HepG2 (cell line): ENCODE data around the gene PADI1. TPM values are rescaled to one million over a fixed set of nuclear protein-coding genes. Genes with fewer than 3 reads are reported as not detected.

Experiments
- ATAC-seq: fragments of 200-7000 bp; cut with Tn5 transposase; 3 replicates; pipeline ENCODE4 v1.9.1; 2020; ENCODE audit warnings: mild to moderate bottlenecking, moderate library complexity
- BruUV-seq: library from RNA; stranded (reverse); fragments of 400-500 nt; replicated peaks from 2 replicates; lab custom pipeline; 2021; lab: Mats Ljungman, UMichigan
- CTCF ChIA-PET: fragments of 300-600 bp; formaldehyde crosslinking; extraction: SDS; loops from one replicate; lab custom pipeline; 2021; ENCODE audit warnings: low total read pairs, inconsistent platforms, low intra/inter-chr PET ratio; lab: Yijun Ruan, JAX
- POLR2A ChIA-PET: fragments of 350-600 bp; sonication (Branson Sonifier 250); formaldehyde crosslinking; loops from one replicate; lab custom pipeline; 2020; ENCODE audit warnings: antibody characterized with exemption, inconsistent platforms; lab: Yijun Ruan, JAX
- DNase-seq: peaks from one replicate; pipeline ENCODE4 v3.0.0-alpha.2; 2015; ENCODE audit warnings: low spot score
- FAIRE-seq: peaks from 3 replicates; lab custom pipeline; 2011; peaks lifted over from hg19 to GRCh38; lab: Jason Lieb, UNC
- H2AFZ ChIP-seq: one replicate; pipeline ENCODE4 v1.6.1; 2011; ENCODE audit warnings: low read length, inconsistent platforms
- H3K27ac ChIP-seq: fragments of 300-600 bp; 3 replicates; pipeline ENCODE4 v1.8.0; 2011; ENCODE audit warnings: mixed run types, mild to moderate bottlenecking, mixed read lengths, low read length, inconsistent platforms; ENCODE audit not compliant: insufficient read depth; ENCODE audit errors: extremely low read length
- H3K27me3 ChIP-seq, 2 experiments: fragments of 200-600 bp in 1 of 2; 2 replicates in 1 of 2; 3 replicates in 1 of 2; pipeline versions ENCODE4 v1.6.0 to v1.8.0; 2011; ENCODE audit warnings: low read length in 2 of 2, mild to moderate bottlenecking in 2 of 2, moderate library complexity in 2 of 2, inconsistent platforms in 1 of 2; ENCODE audit not compliant: insufficient read depth in 2 of 2, control insufficient read depth in 1 of 2
- H3K36me3 ChIP-seq, 2 experiments: fragments of 200-600 bp in 1 of 2; replicated peaks in 1 of 2; 2 replicates in 1 of 2; 3 replicates in 1 of 2; pipeline versions ENCODE4 v1.5.1 to v1.8.0; 2011; ENCODE audit warnings: low read length in 2 of 2, inconsistent platforms in 1 of 2; ENCODE audit not compliant: insufficient read depth in 2 of 2, control insufficient read depth in 1 of 2
- H3K4me1 ChIP-seq: 2 replicates; pipeline ENCODE4 v1.5.1; 2012; ENCODE audit warnings: low read length, inconsistent platforms; ENCODE audit not compliant: insufficient read depth
- H3K4me2 ChIP-seq: 2 replicates; pipeline ENCODE4 v1.6.0; 2011; ENCODE audit warnings: low read depth, low read length, inconsistent platforms
- H3K4me3 ChIP-seq, 3 experiments: fragments of 200-600 bp in 1 of 3; sonication (generic), shearing (Covaris generic) in 1 of 3; replicated peaks in 1 of 3; 2 replicates each; pipeline ENCODE4 v1.5.1; 2011 to 2016; ENCODE audit warnings: low read length in 3 of 3, inconsistent platforms in 2 of 3, low read depth in 2 of 3, mild to moderate bottlenecking in 2 of 3, control low read depth in 1 of 3, mixed read lengths in 1 of 3; ENCODE audit not compliant: insufficient read depth in 1 of 3
- H3K79me2 ChIP-seq: one replicate; pipeline ENCODE4 v1.6.1; 2011; ENCODE audit warnings: low read length, inconsistent platforms; ENCODE audit not compliant: insufficient read depth
- H3K9ac ChIP-seq: 2 replicates; pipeline ENCODE4 v1.6.0; 2011; ENCODE audit warnings: mild to moderate bottlenecking, low read depth, low read length, inconsistent platforms; ENCODE audit not compliant: insufficient read depth
- H3K9me3 ChIP-seq: 2 replicates; pipeline ENCODE4 v1.5.1; 2012; ENCODE audit warnings: mild to moderate bottlenecking, low read length
- H4K20me1 ChIP-seq: 2 replicates; pipeline ENCODE4 v1.6.0; 2011; ENCODE audit warnings: inconsistent platforms, mild to moderate bottlenecking, low read length, moderate library complexity; ENCODE audit not compliant: insufficient read depth
- HNRNPH1 ChIP-seq: fragments of 200-400 bp; formaldehyde crosslinking; optimal IDR thresholded peaks from 2 replicates; pipeline ENCODE3; 2017; ENCODE audit warnings: mild to moderate bottlenecking, low read depth, low read length
- NONO ChIP-seq, 2 experiments: fragments of 450-650 bp in 1 of 2; sonication (generic) in 1 of 2; formaldehyde crosslinking in 1 of 2; IDR thresholded peaks in 1 of 2; conservative IDR thresholded peaks in 1 of 2; 2 replicates each; pipeline versions ENCODE4 v1.6.1 to v1.8.0; 2017 to 2022; ENCODE audit warnings: mild to moderate bottlenecking in 1 of 2, missing genetic modification reagents in 1 of 2, moderate library complexity in 1 of 2
- SPEN ChIP-seq: sonication (generic); formaldehyde crosslinking; IDR thresholded peaks from 2 replicates; pipeline ENCODE4 v1.5.1; 2020; ENCODE audit warnings: low read depth, mild to moderate bottlenecking, missing genetic modification reagents
- ZFP41 ChIP-seq: sonication (generic); formaldehyde crosslinking; IDR thresholded peaks from 2 replicates; pipeline ENCODE4 v1.4.0; 2020; ENCODE audit warnings: mild to moderate bottlenecking, missing genetic modification reagents, borderline replicate concordance
- ZMYM3 ChIP-seq: sonication (generic); formaldehyde crosslinking; IDR thresholded peaks from 2 replicates; pipeline ENCODE4 v1.5.1; 2020; ENCODE audit warnings: mild to moderate bottlenecking, missing genetic modification reagents
- ZNF24 ChIP-seq: fragments of 450-650 bp; IDR thresholded peaks from 2 replicates; pipeline ENCODE4 v1.6.1; 2017; ENCODE audit warnings: antibody characterized with exemption, mild to moderate bottlenecking
- ZNF34 ChIP-seq: sonication (generic); formaldehyde crosslinking; IDR thresholded peaks from 2 replicates; pipeline ENCODE4 v1.4.0; 2020; ENCODE audit warnings: mild to moderate bottlenecking, missing genetic modification reagents, borderline replicate concordance
- ZNF383 ChIP-seq: sonication (generic); formaldehyde crosslinking; IDR thresholded peaks from 2 replicates; pipeline ENCODE4 v1.4.0; 2020; ENCODE audit warnings: missing genetic modification reagents, mild to moderate bottlenecking, borderline replicate concordance
- WGBS: methylation state at CpG from one replicate; pipeline ENCODE4 v1.1.6; 2017; ENCODE audit warnings: low lambda C conversion rate; 5-methylcytosine and 5-hydroxymethylcytosine counted together
- in situ Hi-C: cut with HindIII; loops from 2 replicates; pipeline ENCODE4 v1.10.0; 2017; ENCODE audit warnings: low pct_unique_long_range_greater_than_20kb; ENCODE audit not compliant: extremely low pct_ligation_motif_present
- intact Hi-C: fragments of 100-400 bp; cut with micrococcal nuclease; formaldehyde crosslinking; loops from one replicate; pipeline ENCODE4 v1.10.0; 2022; ENCODE audit not compliant: unreplicated experiment
- polyA plus RNA-seq, 8 experiments: library from polyadenylated mRNA; depleted of rRNA in 3 of 8; stranded (reverse) in 7 of 8; unstranded in 1 of 8; fragments of >200 nt; fragmentation: Illumina TruSeq in 4 of 8; extraction: Trizol in 4 of 8; gene quantifications; 2 replicates each; pipeline versions ENCODE4 v1.2.1 to v1.2.3, GENCODE V29; 2011 to 2016; ENCODE audit warnings: low read depth in 4 of 8, missing spikeins in 1 of 8, mixed read lengths in 1 of 8; ENCODE audit not compliant: insufficient read depth in 1 of 8
- total RNA-seq, 5 experiments: library from RNA; depleted of rRNA; stranded (reverse); fragments of >200 nt; fragmentation: Illumina TruSeq; extraction: Trizol; gene quantifications; 2 replicates each; pipeline ENCODE4 v1.2.3, GENCODE V29; 2016; ENCODE audit warnings: low read depth in 1 of 5
- TF ChIP-seq, protein P1 (sequence below): sonication (generic); formaldehyde crosslinking; IDR thresholded peaks from 2 replicates; pipeline ENCODE4 v1.8.1; 2023; ENCODE audit warnings: mild to moderate bottlenecking, inconsistent platforms, moderate library complexity, missing genetic modification reagents, borderline replicate concordance
- TF ChIP-seq, protein P2 (sequence below): sonication (generic); formaldehyde crosslinking; IDR thresholded peaks from 2 replicates; pipeline ENCODE4 v1.5.0; 2020; ENCODE audit warnings: mild to moderate bottlenecking, missing genetic modification reagents

PADI1 gene
- total and polyA plus RNA-seq, 2 of the 13 experiments (the other 11 are each of a cell fraction or from before 2014, with no cell fraction given) = not detected

DNA sequence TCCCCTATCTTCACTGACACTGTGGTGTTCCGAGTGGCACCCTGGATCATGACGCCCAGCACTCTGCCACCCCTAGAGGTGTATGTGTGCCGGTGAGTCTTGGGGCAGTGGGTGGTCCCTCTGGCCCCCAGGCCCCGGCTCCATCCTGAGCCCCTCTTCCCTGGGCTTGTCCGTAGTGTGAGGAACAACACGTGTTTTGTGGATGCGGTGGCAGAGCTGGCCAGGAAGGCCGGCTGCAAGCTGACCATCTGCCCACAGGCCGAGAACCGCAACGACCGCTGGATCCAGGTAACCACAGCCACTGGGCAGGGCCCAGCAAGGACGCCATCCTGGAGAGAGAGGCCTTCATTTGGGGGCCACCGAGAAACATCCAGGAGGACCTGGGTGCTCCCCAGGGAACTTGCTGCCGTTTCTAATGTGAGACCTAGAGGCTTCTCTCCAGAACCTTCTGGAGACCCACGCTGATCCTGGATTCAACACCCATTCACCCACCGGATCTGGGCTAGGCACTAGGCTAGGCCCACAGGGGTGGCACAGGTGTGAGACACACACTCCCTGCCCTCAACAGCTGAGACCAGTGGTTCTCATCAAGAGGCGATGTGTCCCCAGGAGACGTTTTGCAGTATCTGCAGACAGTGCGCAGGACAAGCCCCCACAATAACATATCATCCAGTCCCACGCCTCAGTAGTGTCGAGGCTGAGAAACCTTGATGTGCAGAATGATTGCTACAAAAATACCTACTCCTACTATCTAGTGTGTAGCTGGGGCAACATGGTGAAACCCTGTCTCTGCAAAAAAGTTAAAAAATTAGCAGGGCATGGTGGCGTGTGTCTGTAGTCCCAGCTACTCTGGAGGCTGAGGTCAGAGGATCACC, 66.2 kb downstream of the PADI1 start:
- Histone ChIP-seq H3K36me3 (no peaks in the 10 kb centered on the region), H2AFZ (no peak overlapping the region), H3K4me3 (no peak overlapping the region), H3K4me2 (no peak overlapping the region), H3K79me2 (no peaks in the 10 kb centered on the region), H3K9me3 (no peaks in the 10 kb centered on the region), H4K20me1 (no peaks in the 10 kb centered on the region), H3K27ac (no peak overlapping the region), H3K27me3 (peaks cover 0 to 8% of the 10 kb centered on the region in 2 experiments; a peak in 2 of 5 replicates), H3K9ac (no peak overlapping the region), H3K4me1 (no peaks in the 10 kb centered on the region)
- no TSS peak for BruUV-seq
- no peak for DNase-seq
- TF ChIP-seq ZNF34 (CRISPR knock-in tag) (no peak), HNRNPH1 (no peak), ZFP41 (CRISPR knock-in tag) (no peak), ZNF383 (no peak)
- TF ChIP-seq, protein P1, sequence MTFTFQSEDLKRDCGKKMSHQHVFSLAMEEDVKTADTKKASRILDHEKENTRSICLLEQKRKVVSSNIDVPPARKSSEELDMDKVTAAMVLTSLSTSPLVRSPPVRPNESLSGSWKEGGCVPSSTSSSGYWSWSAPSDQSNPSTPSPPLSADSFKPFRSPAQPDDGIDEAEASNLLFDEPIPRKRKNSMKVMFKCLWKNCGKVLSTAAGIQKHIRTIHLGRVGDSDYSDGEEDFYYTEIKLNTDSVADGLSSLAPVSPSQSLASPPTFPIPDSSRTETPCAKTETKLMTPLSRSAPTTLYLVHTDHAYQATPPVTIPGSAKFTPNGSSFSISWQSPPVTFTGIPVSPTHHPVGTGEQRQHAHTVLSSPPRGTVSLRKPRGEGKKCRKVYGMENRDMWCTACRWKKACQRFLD (CRISPR knock-in tag) = no peak
- WGBS = 26% methylated on average over 7 of the region's 23 CpGs
- ChIA-PET CTCF (no interaction called here), POLR2A (no interaction called here)
- intact Hi-C loops (no loop called here), in situ Hi-C loops (no loop called here)
- FAIRE-seq = no peak
- no peak for ATAC-seq

DNA sequence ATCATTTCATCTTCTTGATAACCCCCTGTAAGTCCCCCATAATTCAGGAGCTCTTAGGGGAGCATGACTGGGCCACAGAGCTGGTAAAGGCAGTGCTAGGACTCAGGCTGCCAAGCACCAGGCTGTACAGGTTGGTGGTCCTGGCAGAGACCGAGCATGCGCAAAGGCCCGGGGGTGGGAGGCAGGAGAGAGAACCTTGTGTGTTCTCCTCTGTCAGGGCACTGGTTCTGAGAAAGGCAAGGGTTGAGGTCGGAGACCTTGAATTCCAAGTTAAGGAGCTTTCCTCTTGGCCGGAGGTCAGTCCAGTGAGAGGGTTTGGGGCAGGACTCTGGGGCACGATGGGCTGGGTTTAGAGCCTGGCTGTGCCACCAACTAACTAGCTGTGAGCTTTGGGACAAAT, 67.1 kb downstream of the PADI1 start:
- no peaks in the 10 kb centered on the region for H3K79me2 ChIP-seq
- H2AFZ ChIP-seq = no peak overlapping the region
- no peaks in the 10 kb centered on the region for H3K4me1 ChIP-seq
- ChIA-PET CTCF (no interaction called here), POLR2A (no interaction called here)
- no peak overlapping the region for H3K4me2 ChIP-seq
- H3K27me3 ChIP-seq = peaks cover 0 to 8% of the 10 kb centered on the region in 2 experiments; a peak in 2 of 5 replicates
- H3K9me3 ChIP-seq = no peaks in the 10 kb centered on the region
- in situ Hi-C loops = no loop called here
- DNase-seq (no peak), ATAC-seq (no peak), FAIRE-seq (no peak)
- intact Hi-C loops = no loop called here
- WGBS = 29% methylated on average over 6 of the region's 6 CpGs
- TF ChIP-seq NONO (IDR thresholded peaks at IDR 0.05) (no peak), NONO (CRISPR knock-in tag; conservative IDR thresholded peaks at IDR 0.05) (no peak), ZMYM3 (no peak), ZNF24 (no peak), SPEN (CRISPR knock-in tag) (no peak)
- TF ChIP-seq, protein P2, sequence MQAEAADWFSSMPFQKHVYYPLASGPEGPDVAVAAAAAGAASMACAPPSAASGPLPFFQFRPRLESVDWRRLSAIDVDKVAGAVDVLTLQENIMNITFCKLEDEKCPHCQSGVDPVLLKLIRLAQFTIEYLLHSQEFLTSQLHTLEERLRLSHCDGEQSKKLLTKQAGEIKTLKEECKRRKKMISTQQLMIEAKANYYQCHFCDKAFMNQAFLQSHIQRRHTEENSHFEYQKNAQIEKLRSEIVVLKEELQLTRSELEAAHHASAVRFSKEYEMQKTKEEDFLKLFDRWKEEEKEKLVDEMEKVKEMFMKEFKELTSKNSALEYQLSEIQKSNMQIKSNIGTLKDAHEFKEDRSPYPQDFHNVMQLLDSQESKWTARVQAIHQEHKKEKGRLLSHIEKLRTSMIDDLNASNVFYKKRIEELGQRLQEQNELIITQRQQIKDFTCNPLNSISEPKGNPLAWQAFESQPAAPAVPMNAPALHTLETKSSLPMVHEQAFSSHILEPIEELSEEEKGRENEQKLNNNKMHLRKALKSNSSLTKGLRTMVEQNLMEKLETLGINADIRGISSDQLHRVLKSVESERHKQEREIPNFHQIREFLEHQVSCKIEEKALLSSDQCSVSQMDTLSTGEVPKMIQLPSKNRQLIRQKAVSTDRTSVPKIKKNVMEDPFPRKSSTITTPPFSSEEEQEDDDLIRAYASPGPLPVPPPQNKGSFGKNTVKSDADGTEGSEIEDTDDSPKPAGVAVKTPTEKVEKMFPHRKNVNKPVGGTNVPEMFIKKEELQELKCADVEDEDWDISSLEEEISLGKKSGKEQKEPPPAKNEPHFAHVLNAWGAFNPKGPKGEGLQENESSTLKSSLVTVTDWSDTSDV = no peak
- no TSS peak for BruUV-seq
- no peak overlapping the region for H3K9ac ChIP-seq
- H3K4me3 ChIP-seq = no peak overlapping the region
- no peak overlapping the region for H3K27ac ChIP-seq
- no peaks in the 10 kb centered on the region for H3K36me3 ChIP-seq
- H4K20me1 ChIP-seq = no peaks in the 10 kb centered on the region
